Liver (tissue), 3 donors: ENCODE measurements around the gene MTPN.

Source experiments
- EGR1 ChIP-seq, 2 donors: IDR thresholded peaks; 2 replicates each; pipeline ENCODE4 v1.6.1; 2016 to 2018; ENCODE audit warnings: antibody characterized with exemption in 2 of 2, low read depth in 2 of 2
- GABPA ChIP-seq, 2 donors: IDR thresholded peaks in 1 of 2; conservative IDR thresholded peaks in 1 of 2; 2 replicates each; pipeline ENCODE4 v1.6.1; 2016; ENCODE audit warnings: antibody characterized with exemption in 2 of 2, mild to moderate bottlenecking in 1 of 2, moderate library complexity in 1 of 2
- JUND ChIP-seq, 2 donors: IDR thresholded peaks; 2 replicates each; pipeline ENCODE4 v1.6.1; 2016; ENCODE audit warnings: antibody characterized with exemption in 2 of 2
- RAD21 ChIP-seq, 2 donors: IDR thresholded peaks; 2 replicates each; pipeline ENCODE4 v1.6.1; 2016; ENCODE audit warnings: antibody characterized with exemption in 2 of 2, mild to moderate bottlenecking in 2 of 2
- REST ChIP-seq: IDR thresholded peaks from 2 replicates; pipeline ENCODE4 v1.6.1; 2016; ENCODE audit warnings: antibody characterized with exemption, mild to moderate bottlenecking
- RXRA ChIP-seq, 2 donors: IDR thresholded peaks; 2 replicates each; pipeline ENCODE4 v1.6.1; 2017 to 2018; ENCODE audit warnings: antibody characterized with exemption in 2 of 2, mild to moderate bottlenecking in 1 of 2
- SP1 ChIP-seq: IDR thresholded peaks from 2 replicates; pipeline ENCODE4 v1.6.1; 2018; ENCODE audit warnings: antibody characterized with exemption, mild to moderate bottlenecking
- TAF1 ChIP-seq: conservative IDR thresholded peaks from 2 replicates; pipeline ENCODE4 v1.6.1; 2016; ENCODE audit warnings: antibody characterized with exemption, mild to moderate bottlenecking
- YY1 ChIP-seq: IDR thresholded peaks from 2 replicates; pipeline ENCODE4 v1.6.1; 2016; ENCODE audit warnings: antibody characterized with exemption, mild to moderate bottlenecking
- TF ChIP-seq, protein P1 (sequence below): fragments of 150-350 bp; IDR thresholded peaks from 2 replicates; pipeline ENCODE4 v1.5.1; 2017; ENCODE audit warnings: improper control_type of control experiment, low read depth, low read length; ENCODE audit not compliant: missing input control
- TF ChIP-seq, protein P2 (sequence below): IDR thresholded peaks from 2 replicates; pipeline ENCODE4 v1.6.1; 2016; ENCODE audit warnings: antibody characterized with exemption
- TF ChIP-seq, protein P3 (sequence below): IDR thresholded peaks from 2 replicates; pipeline ENCODE4 v1.6.1; 2016; ENCODE audit warnings: antibody characterized with exemption
- donor health status: healthy.
- donor health status: healthy.

GRCh38 chr7:135976312-135977006 lies 700 bp downstream of the MTPN start:
- TF ChIP-seq, protein P1, sequence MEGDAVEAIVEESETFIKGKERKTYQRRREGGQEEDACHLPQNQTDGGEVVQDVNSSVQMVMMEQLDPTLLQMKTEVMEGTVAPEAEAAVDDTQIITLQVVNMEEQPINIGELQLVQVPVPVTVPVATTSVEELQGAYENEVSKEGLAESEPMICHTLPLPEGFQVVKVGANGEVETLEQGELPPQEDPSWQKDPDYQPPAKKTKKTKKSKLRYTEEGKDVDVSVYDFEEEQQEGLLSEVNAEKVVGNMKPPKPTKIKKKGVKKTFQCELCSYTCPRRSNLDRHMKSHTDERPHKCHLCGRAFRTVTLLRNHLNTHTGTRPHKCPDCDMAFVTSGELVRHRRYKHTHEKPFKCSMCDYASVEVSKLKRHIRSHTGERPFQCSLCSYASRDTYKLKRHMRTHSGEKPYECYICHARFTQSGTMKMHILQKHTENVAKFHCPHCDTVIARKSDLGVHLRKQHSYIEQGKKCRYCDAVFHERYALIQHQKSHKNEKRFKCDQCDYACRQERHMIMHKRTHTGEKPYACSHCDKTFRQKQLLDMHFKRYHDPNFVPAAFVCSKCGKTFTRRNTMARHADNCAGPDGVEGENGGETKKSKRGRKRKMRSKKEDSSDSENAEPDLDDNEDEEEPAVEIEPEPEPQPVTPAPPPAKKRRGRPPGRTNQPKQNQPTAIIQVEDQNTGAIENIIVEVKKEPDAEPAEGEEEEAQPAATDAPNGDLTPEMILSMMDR: no peak
- TF ChIP-seq JUND (IDR thresholded peaks at IDR 0.05) (no peak), YY1 (no peak), SP1 (no peak), TAF1 (no peak), REST (no peak), EGR1 (IDR thresholded peaks at IDR 0.05; ENCODE audit: low read depth in 2 of 2) (no peak), RAD21 (IDR thresholded peaks at IDR 0.05) (no peak), GABPA (IDR thresholded peaks at IDR 0.05 in 1 of 2, conservative IDR thresholded peaks at IDR 0.05 in 1 of 2) (no peak), RXRA (IDR thresholded peaks at IDR 0.05) (no peak)
- TF ChIP-seq, protein P2, sequence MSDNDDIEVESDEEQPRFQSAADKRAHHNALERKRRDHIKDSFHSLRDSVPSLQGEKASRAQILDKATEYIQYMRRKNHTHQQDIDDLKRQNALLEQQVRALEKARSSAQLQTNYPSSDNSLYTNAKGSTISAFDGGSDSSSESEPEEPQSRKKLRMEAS: no peak
- TF ChIP-seq, protein P3, sequence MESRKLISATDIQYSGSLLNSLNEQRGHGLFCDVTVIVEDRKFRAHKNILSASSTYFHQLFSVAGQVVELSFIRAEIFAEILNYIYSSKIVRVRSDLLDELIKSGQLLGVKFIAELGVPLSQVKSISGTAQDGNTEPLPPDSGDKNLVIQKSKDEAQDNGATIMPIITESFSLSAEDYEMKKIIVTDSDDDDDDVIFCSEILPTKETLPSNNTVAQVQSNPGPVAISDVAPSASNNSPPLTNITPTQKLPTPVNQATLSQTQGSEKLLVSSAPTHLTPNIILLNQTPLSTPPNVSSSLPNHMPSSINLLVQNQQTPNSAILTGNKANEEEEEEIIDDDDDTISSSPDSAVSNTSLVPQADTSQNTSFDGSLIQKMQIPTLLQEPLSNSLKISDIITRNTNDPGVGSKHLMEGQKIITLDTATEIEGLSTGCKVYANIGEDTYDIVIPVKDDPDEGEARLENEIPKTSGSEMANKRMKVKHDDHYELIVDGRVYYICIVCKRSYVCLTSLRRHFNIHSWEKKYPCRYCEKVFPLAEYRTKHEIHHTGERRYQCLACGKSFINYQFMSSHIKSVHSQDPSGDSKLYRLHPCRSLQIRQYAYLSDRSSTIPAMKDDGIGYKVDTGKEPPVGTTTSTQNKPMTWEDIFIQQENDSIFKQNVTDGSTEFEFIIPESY: no peak
